ENCODE measurements around the gene GIMAP5.

Gene GIMAP5

DNA sequence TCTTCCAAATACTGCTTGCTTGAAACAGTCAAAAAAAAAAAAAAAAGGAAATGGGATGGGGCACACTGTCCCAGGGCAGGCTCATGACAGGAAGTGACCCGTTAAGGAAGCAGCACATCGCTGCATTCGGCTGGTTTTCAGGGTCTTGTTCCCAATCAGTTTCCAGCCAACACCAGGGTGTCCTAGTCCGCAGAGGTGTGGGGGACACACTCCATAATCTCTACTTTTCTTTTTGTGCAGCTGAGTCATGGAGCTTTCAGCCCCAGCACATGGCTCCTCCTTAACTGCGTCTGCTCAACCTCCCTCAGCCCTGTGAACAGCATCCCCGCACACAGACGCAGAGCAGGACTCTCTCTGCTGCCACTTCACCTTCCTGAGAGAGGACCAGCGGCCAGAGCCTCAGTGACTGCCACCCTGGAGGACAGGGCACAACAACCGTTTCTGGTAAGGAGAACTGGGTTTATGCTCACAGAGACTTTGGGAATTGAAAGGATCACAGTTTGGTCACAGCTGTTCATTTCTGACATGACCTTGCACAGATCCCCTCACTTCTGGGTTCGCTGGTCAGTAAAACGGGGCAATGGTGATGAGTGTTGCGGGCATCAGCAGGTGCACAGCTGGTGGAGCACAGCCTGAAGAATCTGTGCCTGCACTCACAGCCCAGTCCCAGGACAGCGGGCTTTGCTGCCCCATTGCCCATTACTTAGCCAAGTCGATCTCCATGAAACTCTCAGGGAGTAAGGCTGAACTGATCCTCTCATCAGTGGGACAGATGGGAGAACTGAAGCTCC lies at the start of gene GIMAP5:
TSS of gene GIMAP5 (plus strand) at position 154 of the 791 bp plus-strand sequence. CDS start 3,467 bp downstream, outside the sequence.
- TF ChIP-seq ZFX (IDR thresholded peaks at IDR 0.05) = no peak
- TF ChIP-seq CTCF (conservative IDR thresholded peaks at IDR 0.05) = no peak
- H3K27ac ChIP-seq = no peak within 1 kb of the TSS

DNA sequence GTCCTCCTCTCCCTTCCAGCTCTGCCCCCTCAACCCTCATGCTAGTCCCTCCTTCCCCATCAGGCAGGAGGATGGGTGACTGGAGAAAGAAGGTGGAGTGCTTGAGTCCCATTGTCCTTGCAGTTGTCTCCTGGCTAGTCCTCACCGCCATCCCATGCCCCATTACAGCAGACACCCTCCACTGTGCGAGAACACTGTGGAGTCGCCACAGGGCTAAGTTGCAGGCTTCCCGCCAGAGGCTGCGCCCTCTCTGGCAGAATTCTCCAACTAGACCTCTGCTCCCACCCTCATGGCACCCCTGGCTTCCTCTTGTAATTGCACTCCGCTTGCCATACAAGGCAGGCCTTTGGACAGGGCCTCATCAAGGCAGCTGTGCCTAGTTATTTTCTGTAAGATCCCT lies 48.6 kb upstream of the GIMAP5 start:
- H3K27ac ChIP-seq = no peak overlapping the region
- TF ChIP-seq ZFX (IDR thresholded peaks at IDR 0.05) (no peak), CTCF (conservative IDR thresholded peaks at IDR 0.05) (no peak)

GRCh38 chr7:150695654-150696053 lies 41.6 kb upstream of the GIMAP5 start:
- no peak overlapping the region for H3K27ac ChIP-seq
- TF ChIP-seq ZFX (IDR thresholded peaks at IDR 0.05) (no peak), CTCF (conservative IDR thresholded peaks at IDR 0.05) (no peak)

GRCh38 chr7:150703209-150703608 lies 34.0 kb upstream of the GIMAP5 start:
- no peak for TF ChIP-seq CTCF (conservative IDR thresholded peaks at IDR 0.05)
- no peak for TF ChIP-seq ZFX (IDR thresholded peaks at IDR 0.05)
- H3K27ac ChIP-seq = no peak overlapping the region

DNA sequence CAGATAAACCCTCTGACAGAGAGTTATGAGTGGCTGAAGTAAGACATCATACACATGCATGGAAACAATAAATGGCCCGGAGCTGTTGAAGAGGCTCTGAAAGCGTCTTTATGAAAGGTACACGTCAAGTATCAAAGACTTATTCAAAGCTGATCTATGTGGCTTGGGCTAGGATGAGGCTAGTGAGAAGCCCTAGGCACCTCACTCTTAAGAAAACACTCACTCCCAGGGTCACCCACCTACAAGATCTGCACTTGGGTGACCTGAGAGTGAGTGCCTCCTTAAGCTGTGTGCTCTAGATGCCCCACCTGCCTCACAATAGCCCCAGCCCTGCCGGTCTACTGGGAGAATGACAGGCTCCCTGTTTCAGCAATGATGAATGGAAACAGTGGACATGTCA lies 21.9 kb upstream of the GIMAP5 start:
- no peak overlapping the region for H3K27ac ChIP-seq
- TF ChIP-seq ZFX (IDR thresholded peaks at IDR 0.05) = no peak
- no peak; the same call in 1 of the 2 replicates for TF ChIP-seq CTCF (conservative IDR thresholded peaks at IDR 0.05)

GRCh38 chr7:150715738-150716137 lies 21.5 kb upstream of the GIMAP5 start:
- TF ChIP-seq CTCF (conservative IDR thresholded peaks at IDR 0.05) (0 out of 2 replicates have a peak, but pooled peaks have one; percentile 4), ZFX (IDR thresholded peaks at IDR 0.05) (no peak)
- H3K27ac ChIP-seq = no peak overlapping the region

DNA sequence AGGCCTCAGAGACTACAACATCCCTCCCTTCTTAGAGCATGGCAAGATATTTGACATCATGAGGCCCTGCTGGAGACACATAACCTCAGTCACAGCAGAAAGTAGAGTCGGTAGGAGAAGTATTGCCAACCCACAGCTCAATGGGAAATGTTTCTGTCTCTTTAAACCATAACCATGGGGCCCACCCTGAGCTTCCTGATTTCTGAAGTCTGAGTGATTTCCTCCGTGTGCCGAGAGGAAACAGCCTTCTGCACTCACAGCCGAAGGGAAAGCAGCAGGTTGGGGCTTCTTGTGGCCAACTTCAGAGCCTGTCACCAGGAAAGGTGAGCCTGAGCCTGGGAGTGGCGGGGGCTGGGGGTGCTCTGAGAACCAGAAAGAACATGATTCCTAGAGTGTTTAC lies 20.9 kb upstream of the GIMAP5 start, which contains the start of gene GIMAP1:
TSS of gene GIMAP1 (plus strand) at position 246 of the 400 bp plus-strand sequence. CDS start 2,435 bp downstream, outside the sequence.
- no peak within 1 kb of the TSS for H3K27ac ChIP-seq
- TF ChIP-seq ZFX (IDR thresholded peaks at IDR 0.05) (no peak), CTCF (conservative IDR thresholded peaks at IDR 0.05) (no peak)
